H1 (cell line): ENCODE measurements around the gene PDK2. TPM values are rescaled to one million over a fixed set of nuclear protein-coding genes. Genes with fewer than 3 reads are reported as not detected.

Experiments used
- polyA plus RNA-seq, 7 experiments: library from polyadenylated mRNA; depleted of rRNA in 3 of 7; stranded (reverse) in 5 of 7; unstranded in 2 of 7; fragments of >200 nt in 5 of 7; fragments of 200-250 nt in 2 of 7; gene quantifications; 1 replicate in 5 of 7; 2 replicates in 1 of 7; 4 replicates in 1 of 7; pipeline versions ENCODE4 v1.2.1 to v1.2.3, GENCODE V29; 2011 to 2013; ENCODE audit warnings: missing spikeins in 2 of 7, mixed read lengths in 2 of 7
- total RNA-seq: library from RNA; stranded (reverse); fragmentation: NEBNext Ultra II Directional; extraction: Animal tissue kit (Norgen Biotek cat#: 25700); gene quantifications from 2 replicates; pipeline ENCODE4 v1.2.1, GENCODE V29; 2021
- TF ChIP-seq, protein P1 (sequence below), 3 experiments: IDR thresholded peaks; 1 replicate in 2 of 3; 2 replicates in 1 of 3; pipeline versions ENCODE4 v1.5.1 to v1.6.1; 2011; ENCODE audit warnings: low read length in 3 of 3, mild to moderate bottlenecking in 3 of 3, inconsistent platforms in 2 of 3, low read depth in 1 of 3, moderate library complexity in 1 of 3; ENCODE audit not compliant: insufficient read depth in 1 of 3; ENCODE audit errors: control extremely low read depth in 1 of 3
- TF ChIP-seq, protein P2 (sequence below): IDR thresholded peaks from 2 replicates; pipeline ENCODE4 v1.6.1; 2012; ENCODE audit warnings: inconsistent platforms

The PDK2 gene
- total and polyA plus RNA-seq, 2 of the 8 experiments (the other 6 are each of a cell fraction or from before 2014, with no cell fraction given), result 18.3 to 121 TPM

DNA sequence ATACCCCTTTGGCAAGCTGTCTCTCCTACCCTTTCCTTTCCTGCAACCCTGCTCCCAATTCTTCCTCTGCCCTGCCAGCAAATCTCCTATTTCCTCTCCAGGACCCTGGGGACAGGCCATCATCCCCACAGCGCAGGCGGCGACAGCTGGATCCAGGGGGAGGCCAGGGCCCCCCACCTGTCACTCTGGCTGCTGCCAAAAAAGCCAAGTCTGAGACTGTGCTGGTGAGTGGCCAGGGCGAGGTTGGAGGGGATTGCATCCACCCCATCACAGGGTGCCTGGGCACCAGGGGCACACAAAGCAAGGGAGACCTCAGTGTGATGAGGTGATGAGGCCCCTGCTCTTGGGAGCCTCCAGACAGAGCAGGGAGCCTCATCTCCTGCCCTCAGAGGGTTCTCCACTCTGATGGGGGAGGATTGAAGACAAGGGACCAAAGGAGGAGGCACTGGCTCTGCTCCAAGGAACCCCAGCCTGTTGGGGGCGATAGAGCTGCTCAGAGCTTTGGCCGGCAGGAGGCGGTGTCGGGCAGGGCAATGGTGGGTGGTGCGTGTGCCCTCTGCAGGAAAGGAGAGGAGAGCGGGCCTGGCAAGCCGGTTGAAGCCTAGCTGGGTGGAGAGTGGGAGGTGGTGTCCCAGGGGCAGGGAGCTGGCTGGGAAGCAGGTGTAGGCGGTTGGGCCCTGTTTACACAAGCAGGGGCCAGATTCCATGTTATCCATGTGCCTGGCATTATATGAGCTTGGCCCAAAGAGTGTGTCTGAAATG lies 15.6 kb upstream of the PDK2 start (continued):
- TF ChIP-seq, protein P1, sequence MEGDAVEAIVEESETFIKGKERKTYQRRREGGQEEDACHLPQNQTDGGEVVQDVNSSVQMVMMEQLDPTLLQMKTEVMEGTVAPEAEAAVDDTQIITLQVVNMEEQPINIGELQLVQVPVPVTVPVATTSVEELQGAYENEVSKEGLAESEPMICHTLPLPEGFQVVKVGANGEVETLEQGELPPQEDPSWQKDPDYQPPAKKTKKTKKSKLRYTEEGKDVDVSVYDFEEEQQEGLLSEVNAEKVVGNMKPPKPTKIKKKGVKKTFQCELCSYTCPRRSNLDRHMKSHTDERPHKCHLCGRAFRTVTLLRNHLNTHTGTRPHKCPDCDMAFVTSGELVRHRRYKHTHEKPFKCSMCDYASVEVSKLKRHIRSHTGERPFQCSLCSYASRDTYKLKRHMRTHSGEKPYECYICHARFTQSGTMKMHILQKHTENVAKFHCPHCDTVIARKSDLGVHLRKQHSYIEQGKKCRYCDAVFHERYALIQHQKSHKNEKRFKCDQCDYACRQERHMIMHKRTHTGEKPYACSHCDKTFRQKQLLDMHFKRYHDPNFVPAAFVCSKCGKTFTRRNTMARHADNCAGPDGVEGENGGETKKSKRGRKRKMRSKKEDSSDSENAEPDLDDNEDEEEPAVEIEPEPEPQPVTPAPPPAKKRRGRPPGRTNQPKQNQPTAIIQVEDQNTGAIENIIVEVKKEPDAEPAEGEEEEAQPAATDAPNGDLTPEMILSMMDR (IDR thresholded peaks at IDR 0.05; ENCODE audit: control extremely low read depth in 1 of 3, insufficient read depth in 1 of 3, low read depth in 1 of 3, low read length in 3 of 3), result peak; percentile 100
- TF ChIP-seq, protein P2, sequence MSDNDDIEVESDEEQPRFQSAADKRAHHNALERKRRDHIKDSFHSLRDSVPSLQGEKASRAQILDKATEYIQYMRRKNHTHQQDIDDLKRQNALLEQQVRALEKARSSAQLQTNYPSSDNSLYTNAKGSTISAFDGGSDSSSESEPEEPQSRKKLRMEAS, result peak; percentile 75
